ENCODE data around the gene SLC25A20. TPM values are rescaled to one million over a fixed set of nuclear protein-coding genes. Genes with fewer than 3 reads are reported as not detected.

SLC25A20 gene, protein sequence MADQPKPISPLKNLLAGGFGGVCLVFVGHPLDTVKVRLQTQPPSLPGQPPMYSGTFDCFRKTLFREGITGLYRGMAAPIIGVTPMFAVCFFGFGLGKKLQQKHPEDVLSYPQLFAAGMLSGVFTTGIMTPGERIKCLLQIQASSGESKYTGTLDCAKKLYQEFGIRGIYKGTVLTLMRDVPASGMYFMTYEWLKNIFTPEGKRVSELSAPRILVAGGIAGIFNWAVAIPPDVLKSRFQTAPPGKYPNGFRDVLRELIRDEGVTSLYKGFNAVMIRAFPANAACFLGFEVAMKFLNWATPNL
- total RNA-seq: 9.9 TPM

DNA sequence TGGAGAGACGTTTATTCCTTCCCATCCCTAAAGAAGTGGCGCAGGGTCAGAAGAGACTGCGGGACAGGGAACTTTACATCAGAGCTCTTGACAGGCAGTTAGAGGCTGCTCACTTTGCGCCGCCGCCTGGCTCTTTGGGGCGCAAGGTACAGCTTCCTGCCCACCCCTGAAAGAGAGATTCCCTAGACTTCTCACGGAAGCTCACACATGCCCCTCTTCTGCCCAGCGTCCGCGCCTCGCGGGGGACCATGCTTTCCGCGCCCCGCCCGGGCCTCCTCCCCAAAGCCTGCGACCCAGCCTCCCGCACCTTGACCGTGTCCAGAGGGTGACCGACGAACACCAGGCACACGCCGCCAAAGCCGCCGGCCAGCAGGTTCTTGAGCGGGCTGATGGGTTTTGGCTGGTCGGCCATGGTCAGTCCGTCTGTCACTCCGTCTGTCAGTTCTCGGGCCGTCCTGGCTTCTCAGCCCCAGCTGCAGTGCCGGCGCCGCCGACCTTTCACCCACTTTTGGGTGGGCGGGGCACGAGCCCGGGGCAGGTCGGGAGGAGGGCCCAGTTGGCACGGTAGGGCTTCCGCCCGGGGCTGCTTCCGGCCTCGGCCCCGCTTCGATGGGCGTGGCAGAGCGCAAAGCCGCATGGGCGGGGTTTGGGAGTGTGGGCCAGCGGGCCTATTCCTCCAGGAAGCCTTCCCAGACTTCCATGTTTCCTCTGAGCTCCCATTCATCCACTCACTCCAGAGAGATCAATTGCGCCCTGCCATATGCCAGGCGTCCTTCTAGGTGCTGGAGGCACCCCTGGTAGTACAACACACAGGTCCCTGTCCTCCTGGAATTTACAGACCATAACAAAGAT, at the start of gene SLC25A20:
SLC25A20 (minus strand) TSS at position 500 of the 852 bp plus-strand sequence; CDS start at position 412, 88 bp downstream.

DNA sequence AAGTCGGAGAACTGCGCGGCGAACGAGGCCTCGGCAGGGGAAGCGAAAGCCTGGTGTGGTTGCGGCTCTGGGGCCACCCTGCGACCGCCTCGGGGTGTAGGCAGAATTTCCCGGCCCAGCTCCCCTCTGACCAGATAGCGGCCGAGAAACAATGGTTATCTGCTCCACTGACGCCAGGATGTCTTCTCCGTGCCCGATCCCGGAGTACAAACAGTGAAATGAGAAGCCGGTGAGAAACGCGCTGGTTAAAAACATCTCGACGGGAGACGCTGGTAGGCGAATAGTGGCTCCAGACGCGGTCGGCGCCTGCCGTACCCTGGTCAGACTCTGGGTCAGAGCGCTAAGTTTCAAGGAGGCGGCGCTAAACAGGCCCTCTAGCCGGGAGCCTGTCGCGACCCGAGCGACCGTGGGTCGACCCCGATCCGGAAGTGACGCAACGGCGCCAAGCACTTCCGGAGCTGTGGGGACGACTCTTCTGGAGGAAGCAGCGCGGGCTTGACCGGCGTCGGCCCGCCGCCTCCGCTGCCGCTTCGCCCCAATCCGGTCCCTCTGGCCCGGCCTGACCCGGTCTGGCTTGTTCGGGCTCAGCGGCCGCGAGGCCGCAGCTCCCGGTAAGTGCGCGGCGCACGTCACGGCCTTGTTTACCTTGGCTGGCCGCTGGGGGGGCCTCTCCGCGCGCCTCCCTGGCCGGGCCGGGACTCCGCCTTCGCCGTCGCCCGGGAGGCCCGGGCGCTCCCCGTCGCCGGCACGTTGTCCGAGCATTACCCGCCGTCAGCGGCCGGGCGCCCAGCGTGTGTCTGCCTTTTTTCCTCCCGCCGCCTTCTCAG, 19.9 kb upstream of the SLC25A20 start, which contains the start of gene ARIH2:
ARIH2 (plus strand) TSS at position 455 of the 827 bp plus-strand sequence. CDS start 8,717 bp downstream, outside the sequence.

DNA sequence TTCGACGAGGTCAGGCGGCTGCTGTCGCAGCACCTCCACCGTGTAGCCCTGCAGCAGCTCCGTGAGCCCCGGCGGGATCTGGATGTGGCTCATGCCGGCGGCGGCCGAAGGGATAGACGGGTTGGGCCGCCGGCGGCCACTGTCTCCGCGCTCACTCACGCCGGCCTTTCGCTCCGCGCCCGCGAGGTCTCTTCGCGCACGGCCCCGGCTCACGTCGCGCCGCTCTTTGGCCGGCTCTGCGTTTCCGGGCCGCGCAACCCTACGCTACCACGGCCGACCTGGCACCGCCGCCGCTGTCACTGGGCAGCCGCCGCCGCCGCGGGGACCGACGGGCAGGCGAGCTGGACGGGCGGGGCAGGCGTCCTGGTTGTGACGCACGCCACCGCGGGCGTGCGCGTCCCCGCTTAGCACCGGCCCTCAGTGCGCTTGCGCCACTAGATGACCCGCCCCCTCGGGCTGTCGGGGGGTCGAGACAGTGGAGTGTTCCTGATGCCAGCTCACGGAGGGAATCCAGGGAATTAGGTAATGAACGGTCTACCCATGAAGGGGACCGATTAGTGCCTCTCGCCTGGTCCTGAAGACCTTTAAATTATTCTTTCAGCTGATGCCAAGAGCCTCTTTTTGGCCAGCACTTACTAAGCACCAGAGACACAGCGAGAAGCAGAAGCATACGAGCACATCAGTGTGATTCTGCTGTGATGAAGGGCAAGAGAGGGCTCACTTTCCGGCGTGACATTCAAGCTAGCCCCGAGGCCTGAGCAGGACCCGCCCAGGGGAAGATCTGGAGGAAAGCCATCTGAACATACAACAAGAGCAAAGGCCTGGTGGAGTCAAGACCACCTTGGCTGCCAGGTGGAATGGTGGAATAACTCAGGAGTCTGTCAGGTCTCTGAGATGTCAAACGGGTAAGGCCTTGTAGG, 50.9 kb downstream of the SLC25A20 start, which contains the start of gene PRKAR2A:
PRKAR2A (minus strand) TSS at position 371 of the 920 bp plus-strand sequence; CDS start at position 93, 278 bp downstream.

Other genes with a start within 250 kb of the SLC25A20 start
- gene CELSR3, start 236.0 kb downstream of the SLC25A20 start, total RNA-seq: 26.3 TPM
- 17.0 TPM for gene NCKIPSD, start 213.0 kb downstream of the SLC25A20 start, total RNA-seq
- 111 TPM for gene IP6K2, start 181.7 kb downstream of the SLC25A20 start, total RNA-seq
- 45.2 TPM for gene PRKAR2A, start 51.0 kb downstream of the SLC25A20 start, total RNA-seq
- gene ARIH2, start 20.0 kb upstream of the SLC25A20 start, total RNA-seq: 109 TPM
- 61.0 TPM for gene P4HTM, start 91.4 kb upstream of the SLC25A20 start, total RNA-seq
- 154 TPM for gene WDR6, start 108.5 kb upstream of the SLC25A20 start, total RNA-seq
- gene DALRD3, start 119.7 kb upstream of the SLC25A20 start, total RNA-seq: 42.4 TPM
- gene NDUFAF3, start 123.2 kb upstream of the SLC25A20 start, total RNA-seq: 51.6 TPM
- gene IMPDH2, start 130.5 kb upstream of the SLC25A20 start, total RNA-seq: 126 TPM
- gene QRICH1, start 195.2 kb upstream of the SLC25A20 start, total RNA-seq: 102 TPM
- 268 TPM for gene QARS1, start 205.9 kb upstream of the SLC25A20 start, total RNA-seq
- gene USP19, start 221.9 kb upstream of the SLC25A20 start, total RNA-seq: 81.2 TPM
- gene LAMB2, start 234.2 kb upstream of the SLC25A20 start, total RNA-seq: 450 TPM

All from camera-type eye (tissue), 1 donor.